NOMO-1 treated with dmso at 0.1 percent for 144 hours (cell line): ENCODE data around the gene C6orf15.
A peak's percentile ranks its signal among the peaks of the same experiment; 100 is the strongest.

Experiments used
- DNase-seq: peaks from one replicate; lab custom pipeline; 2025; ENCODE audit not compliant: unreplicated experiment; lab: John Stamatoyannopoulos, UW

The C6orf15 gene

DNA sequence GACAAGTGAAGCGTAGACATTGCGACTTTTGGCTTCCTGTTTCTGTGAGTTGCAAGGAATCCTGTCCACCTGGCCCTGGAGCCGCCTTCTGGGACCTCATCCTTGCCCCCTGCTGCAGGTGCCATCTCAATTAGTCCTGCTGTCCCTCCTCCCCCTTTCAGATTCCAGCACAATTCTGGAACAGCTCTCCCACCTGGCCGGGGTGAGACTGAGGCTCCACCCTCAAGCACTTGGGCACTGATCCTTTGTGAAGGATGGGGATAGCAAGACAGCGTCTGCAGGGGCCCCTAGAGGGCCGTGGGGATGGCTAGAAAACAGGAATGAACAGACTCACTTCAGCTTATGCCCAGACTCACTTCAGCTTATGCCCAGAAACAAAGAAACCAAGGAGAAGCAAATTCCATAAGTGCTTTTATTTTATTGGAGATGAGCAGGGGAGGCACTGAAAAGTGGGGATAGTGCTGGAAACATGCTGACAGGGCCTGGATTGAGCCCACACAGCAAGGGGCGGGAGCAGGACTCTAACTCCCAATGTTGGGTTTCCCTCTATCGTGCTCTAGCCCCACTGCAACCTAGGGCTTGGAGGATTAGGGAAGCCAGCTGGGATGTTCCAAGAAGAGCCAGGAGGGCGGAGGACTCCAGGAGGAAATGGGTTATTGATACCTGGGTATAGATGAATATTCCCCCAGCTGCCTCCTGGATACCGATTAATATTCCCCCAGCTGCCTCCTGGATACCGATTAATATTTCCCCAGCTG lies 1.4 kb downstream of the C6orf15 start:
- DNase-seq = no peak

DNA sequence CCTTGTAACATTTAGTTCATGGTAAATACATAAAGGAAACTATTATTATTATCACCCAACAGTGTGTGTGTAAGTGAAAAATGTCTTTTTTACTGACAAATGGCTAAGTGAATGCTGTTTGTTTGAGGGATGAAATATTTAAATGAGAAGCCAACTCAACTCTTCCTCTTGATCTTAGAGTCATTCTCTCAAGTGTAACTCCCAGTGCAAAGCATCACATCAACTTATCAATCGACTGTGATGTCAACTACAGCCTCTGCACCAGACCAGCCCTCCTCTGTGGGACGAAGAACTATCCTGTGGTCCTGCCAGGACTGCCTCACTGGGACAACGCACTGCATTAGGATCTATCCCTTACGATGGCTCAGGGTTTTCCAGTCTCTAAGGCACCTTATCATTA lies 5.3 kb downstream of the C6orf15 start:
- no peak for DNase-seq

DNA sequence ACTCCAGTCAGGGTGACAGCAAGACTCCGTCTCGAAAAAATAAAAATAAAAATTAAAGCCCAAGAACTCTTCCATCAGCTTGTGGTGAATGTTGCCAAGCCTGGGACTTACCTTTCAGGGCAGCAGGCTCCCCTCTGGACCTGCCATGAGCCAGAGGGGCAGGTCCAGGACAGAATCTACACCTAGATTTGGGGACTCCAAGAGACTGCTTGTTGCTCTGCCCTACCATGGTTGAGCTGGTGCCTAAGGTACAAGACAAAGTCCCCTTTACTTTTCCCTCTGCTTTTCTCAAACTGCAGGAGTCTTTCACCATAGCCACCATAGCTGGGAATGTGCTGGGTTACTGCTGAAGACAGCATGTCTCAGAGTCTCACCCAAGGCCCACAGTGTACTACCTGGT lies 9.2 kb downstream of the C6orf15 start:
- DNase-seq = no peak

DNA sequence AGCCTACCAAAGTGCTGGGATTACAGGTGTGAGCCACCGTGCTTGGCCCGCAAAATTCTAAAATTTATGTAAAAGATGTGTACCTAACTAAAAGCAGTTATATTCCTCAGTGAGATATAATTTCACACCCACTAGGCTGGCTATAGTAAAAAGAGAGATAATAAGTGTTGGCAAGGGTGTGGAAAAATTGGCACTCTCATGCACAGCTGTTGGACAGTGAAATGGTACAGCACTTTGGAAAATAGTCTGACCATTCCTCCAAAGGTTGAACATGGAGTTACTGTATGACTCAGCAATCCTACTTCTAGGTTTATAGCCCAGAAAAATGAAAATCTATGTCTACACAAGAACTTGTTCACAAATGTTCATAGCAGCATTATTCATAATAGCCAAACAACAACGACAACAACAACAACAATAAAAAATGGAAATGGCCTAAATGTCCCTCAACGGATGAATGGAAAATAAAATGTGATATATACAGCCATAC lies 13.9 kb downstream of the C6orf15 start:
- no peak for DNase-seq

DNA sequence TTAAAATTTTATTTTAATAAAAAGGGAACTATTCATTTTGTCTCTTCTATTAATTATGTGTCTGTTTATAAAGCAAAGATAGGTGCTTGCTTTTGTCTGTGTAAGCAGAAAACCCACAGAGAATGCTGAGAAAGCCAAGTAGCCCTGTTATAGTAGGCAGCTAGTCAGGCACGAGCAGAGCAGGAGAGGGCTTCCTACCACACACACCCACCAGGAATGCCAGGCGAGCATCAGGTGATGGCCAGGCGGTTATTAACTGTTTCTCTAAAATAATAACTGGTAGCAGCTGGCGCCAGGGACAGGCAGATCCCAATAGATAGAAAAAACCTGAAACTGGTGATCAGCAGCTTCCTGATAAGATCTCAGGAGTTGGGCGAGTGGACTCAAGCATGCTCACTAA lies 15.7 kb downstream of the C6orf15 start:
- DNase-seq = no peak

DNA sequence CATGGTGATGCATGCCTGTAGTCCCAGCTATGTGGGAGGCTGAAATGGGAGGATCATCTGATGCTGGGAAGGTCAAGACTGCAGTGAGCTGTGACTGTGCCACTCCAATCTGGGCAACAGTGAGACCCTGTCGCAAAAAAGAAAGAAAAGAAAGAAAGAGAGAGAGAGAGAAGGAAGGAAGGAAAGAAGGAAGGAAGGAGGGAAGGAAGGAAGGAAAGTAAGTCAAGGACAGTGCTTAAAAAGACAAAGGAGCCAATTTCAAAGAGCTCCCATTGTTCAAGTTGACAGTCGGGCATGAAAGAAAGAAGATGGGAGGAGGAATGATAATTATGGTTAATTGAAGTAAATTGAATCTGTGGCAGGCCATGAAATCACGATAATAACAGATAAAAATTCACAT lies 16.2 kb downstream of the C6orf15 start:
- DNase-seq = no peak

DNA sequence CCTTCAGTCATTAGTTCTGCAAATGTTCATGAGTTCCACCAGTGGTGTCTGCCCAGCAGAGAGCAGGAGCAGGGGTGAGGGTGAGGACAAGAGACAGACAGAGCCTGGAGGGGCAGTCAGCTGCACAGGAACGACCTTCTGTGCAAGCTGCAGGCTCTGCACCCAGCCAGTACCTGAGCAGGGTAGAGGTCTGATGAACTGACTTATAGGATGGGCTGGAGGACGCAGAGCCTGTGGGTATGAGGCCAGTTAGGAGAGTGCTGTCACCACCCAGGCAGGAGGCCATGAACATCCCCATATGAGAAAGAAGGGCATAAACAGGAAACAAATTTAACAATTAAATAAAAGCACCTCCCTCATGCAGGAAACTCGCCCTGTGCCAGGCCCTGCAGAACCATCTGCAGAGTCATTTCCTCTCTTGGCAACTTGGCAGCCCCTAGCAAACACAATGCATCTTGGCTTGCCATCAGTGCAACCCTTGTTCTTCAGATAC lies 17.9 kb downstream of the C6orf15 start:
- DNase-seq = no peak

DNA sequence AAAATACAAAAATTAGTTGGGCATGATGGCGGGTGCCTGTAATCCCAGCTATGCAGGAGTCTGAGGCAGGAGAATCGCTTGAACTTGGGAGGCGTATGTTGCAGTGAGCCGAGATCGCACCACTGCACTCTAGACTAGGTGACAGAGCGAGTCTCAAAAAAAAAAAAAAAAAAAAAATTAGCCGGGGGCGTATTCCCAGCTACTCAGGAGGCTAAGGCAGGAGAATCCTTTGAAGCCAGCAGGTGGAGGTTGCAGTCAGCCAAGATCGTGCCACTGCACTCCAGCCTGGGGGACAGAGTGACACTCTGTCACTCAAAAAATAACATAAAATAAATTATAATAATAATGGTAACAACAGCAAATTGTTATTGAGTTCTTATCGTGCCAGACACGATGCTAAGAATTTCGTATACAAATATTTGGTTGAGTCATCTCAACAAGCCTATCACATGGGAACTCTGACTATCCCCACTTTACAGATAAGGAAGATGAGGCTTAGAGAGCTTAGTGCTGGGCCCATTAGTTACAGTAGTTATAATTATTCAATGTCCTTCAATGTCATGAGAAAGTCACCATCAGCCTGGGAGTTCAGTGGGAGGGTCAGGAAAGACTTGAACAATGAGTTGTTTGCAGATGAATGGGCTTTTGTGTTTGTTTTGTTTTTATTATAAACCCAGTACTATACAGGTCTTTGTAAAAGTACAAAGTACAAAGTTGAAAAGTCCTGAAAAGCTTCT lies 19.4 kb downstream of the C6orf15 start:
- no peak for DNase-seq

DNA sequence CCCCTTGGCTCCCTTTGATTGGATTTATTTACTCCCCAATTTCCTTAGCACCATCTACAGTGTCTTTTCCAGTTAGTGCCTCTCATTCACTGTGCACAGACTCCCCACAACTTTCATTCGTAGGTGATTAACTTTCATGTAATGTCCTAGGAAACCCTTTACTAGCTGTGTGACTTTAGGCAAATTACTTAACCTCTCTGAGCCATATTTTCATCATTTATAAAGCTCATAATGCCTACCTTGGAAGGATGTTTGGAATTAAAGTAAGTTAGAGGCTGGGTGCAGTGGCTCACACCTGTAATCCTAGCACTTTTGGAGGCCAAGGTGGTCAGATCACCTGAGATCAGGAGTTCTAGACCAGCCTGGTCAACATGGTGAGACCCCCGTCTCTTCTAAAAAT lies 20.1 kb downstream of the C6orf15 start:
- no peak for DNase-seq

DNA sequence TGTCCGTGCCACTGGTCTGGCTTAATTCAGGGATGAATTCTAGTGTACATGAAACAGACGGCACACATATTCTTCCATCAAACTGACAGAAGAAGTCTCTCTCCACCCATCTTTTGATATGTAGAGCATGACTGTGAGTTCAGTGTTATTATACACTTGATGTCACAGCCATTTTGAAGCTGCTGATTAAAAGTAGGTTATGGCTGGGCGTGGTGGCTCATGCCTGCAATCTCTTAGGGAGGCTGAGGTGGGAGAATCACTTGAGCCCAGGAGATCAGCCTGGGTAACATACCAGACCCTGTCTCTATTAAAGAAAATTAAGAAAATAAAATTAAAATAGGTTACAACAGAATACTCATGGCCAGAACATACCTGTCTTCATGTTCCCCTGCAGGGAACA lies 20.7 kb downstream of the C6orf15 start:
- DNase-seq = no peak

DNA sequence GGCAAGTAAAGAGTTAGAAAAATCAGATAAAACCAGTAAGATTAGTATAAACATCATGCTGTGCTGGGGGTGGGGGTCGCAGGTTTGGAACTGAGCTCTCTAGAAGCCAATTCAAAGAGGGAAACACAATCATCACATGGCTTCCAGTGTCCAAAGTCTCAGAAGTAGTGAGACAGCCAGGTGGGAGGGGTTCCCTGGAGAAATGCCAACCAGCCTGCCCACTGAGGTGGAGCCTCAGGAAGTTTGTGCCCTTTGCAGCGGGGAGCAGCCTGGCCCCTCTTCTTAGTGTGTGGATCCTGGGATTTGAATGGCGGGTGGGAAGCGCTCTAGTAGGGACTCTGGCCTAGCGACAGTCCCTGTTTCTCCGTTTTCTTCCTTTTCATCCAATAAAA lies 21.4 kb downstream of the C6orf15 start:
- DNase-seq = no peak

DNA sequence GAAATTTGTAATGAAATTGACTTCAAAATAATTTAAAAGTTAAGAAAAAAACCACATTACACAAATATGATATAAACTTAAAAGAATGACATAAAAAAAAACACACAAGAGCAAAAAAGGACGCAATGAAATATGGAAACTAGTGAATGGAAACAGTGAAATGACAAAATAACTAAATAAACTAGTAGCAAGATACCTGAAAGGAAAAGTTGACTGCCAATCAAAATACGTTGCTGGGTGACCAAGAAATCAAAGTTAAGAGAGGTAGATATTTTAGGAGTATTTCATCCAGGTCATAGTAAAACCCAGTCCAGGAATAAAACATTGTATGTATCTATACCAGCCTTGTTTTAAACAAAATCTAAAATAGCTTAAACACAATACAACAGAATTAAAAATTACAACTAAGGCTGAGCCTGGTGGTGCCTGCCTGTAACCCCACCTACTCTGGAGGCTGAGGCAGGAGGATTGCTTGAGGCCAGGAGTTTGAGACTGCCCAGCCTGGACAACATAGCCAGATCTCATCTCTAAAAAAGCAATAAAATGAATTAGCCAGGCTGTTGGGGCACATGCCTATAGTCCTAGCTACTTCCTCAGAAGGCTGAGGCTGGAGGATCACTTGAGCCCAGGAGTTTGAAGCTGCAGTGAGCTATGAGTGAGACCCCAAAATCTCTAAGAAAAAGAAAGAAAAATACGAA lies 22.0 kb downstream of the C6orf15 start:
- DNase-seq = no peak

DNA sequence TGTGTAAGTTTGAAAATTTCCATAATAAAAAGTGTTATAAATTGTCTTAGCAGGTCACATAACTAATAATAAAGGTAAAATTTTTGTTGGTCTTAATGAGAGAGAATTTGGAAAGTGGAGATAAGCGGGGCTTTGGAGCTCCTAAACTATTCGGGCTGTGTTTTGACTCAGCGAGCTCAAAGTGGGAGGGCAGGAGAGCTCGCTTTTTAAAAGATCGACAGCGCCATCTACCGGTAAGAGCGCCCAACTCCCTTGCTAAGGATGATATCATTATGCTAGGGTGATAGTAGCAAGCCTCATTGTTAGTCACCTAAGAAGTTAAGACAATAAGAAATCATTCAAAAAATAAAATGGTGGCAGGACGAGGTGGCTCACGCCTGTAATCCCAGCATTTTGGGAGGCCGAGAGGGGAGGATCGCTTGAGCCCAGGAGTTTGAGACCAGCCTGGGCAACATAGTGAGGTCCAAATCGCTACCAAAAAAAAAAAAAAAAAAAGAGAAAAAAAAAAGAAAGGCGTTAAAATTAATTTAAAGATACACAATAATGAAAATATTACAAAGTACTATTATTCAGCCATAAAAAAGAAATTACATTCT lies 24.8 kb downstream of the C6orf15 start:
- peak; percentile 44 for DNase-seq

DNA sequence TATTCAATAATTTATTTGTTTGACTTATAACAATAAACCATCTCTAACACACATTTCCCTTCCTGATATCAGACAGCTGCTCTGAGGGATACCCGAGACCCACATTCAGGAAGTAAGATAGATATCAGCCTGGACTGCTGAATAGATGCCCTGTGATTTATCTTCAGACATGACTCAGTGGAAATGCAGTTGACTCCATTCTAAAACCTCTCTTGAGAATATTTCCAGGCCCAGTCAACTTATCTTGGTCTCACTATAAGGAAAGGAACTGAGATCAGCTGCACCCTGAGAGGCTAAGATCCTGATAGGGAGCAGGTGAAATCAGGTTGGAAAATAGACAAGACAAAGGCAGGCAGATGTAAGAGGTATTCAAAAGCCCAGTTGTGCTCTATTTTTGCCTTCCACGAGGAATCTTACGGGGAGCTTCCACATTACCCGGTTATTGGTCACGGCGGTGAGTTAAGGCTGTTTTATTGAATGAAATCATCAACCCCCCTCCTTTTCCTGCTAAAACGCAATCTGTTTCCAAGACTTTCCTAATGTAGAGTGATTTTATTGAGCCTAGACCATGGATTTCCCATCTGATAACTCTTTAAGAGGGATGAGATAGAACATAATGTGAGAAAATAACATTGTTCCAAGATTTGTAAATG lies 25.5 kb downstream of the C6orf15 start:
- DNase-seq = no peak

DNA sequence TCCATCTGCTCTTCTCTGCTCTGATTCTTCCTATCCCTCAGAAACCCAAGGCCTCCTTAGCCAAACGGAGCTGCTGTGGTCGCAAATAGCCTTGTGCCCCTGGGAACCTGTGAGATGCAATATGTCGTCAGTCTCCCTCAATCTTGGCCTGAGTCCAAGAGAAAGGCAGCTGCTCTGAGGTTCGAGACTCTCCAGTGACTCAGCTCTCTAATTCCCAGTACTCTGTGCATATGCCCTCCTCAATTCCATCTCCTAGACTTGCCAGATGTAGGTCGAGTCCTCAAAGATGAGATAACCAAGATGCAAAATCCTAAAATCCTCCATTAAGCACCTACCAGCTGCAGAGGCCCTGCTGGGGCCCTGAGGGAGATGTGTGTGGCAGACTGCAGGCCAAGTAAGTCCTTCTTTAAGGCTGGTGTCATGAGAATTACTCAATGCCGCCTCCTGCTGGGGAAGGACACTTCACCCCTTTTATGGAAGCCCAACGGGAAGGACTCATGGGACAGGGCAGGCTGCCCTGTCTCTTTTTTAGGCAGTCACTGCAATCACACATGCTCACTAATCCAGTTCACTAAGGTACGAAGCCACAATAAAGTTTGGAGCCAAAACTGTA lies 28.5 kb downstream of the C6orf15 start:
- no peak for DNase-seq

DNA sequence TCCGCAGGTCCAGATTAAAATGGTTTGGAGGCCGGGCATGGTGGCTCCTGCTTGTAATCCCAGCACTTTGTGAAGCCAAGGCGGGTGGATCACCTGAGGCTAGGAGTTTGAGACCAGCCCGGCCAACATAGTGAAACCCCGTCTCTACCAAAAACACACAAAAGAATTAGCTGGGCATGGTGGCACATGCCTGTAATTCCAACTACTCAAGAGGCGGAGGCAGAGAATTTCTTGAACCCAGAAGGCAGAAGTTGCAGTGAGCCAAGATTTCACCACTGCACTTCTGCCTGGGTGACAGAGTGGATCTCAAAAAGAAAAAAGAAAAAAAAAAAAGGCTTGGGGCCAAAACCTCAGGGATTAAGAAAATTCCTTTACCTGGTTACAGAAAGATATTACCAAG lies 30.5 kb downstream of the C6orf15 start:
- no peak for DNase-seq

DNA sequence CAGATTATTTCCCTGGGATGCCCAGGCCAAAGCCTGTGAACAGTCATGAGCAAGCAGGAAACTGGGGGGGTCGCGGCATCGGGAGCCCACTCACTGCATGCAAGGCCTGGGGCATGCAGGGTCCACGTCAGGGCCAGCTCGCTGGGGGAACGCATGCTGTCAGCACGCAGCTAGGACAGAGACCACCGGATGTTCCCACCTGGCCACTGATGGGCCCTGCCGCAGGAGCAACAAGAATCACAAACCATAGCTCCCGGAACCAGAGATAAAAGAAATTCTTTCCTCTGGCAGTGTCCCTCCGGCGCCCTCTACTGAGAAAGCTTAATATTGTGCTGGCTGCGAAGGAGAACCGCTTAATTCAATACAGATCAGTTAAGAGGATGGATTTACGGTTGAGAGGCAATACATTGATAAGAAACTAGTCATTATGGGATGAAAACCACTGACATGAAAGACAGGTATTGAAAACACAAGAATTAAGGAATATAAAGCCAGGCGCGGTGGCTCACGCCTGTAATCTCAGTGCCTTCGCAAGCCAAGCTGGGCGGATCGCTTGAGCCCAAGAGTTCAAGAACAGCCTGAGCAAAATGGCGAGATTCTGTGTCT lies 32.6 kb downstream of the C6orf15 start:
- peak; percentile 26 for DNase-seq

DNA sequence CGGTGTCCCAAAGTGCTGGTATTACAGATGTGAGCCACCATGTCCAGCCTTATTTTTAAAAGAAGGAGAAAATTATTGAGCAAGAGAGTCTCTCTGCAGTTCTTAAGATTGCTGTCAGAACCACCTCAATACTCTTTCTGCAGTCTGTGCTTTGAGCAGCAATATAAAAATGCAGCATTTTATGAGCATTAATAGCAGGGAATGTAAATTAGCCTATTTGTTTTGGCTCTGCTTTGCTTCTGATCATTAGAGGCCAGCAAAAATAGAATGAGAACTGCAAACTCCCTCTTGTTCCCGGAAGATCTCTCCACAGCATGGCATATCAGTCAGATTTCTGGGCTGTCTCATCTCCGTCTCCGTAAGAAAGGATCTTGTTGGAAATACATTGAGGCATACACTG lies 35.8 kb downstream of the C6orf15 start:
- no peak for DNase-seq

DNA sequence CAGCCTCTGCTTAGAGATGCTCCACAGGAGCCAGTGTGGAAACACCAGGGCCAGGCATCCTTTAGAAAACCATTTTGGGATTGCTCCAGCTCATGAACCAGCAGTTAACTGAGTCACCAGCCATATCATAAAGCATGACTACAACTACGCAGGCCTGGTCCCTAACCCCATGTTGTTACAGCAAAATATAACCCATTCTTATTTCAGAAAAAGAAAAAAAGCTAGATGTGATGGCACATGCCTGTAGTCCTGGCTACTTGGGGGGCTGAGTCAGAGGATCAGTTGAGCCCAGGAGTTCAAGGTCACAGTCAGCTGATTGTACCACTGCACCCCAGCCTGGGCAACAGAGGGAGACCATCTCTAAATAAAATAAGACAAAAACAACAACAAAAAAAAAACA lies 36.8 kb downstream of the C6orf15 start:
- DNase-seq = no peak

DNA sequence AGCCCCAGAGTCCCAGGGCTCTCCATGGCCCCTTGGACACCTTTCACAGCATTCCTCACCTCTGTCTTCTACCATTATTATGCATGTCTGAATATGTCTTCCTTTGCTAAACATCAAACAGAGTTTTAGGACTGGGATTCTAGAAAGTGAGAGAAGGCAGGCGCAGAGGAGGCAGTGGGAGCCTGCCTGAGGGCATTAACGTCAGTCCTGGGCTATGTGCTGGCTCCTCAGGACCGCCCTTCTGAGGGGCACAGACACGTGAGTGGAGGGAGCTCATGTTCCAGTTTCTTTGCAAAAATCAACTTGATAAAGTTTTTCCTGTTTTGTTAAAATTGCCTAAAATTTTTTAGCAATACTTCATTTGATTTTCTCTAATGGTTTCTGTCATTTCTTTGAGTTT lies 38.0 kb downstream of the C6orf15 start:
- DNase-seq = no peak
